ENCODE results near the gene OPCML. TPM values are rescaled to one million over a fixed set of nuclear protein-coding genes. Genes with fewer than 3 reads are reported as not detected.

The OPCML gene
- polyA plus RNA-seq, 3 donors, result not detected

- Histone ChIP-seq H3K27ac (ENCODE audit: low read depth in 1 of 2, low read length in 2 of 2) (no peak overlapping the region), H3K27me3 (ENCODE audit: control insufficient read depth in 2 of 2, insufficient read depth in 2 of 2, low read length in 2 of 2) (no peaks in the 10 kb centered on the region), H3K9me3 (replicated peaks in 1 of 2; ENCODE audit: control insufficient read depth in 1 of 2, insufficient read depth in 1 of 2, low read length in 2 of 2) (no peaks in the 10 kb centered on the region), H3K4me3 (replicated peaks in 1 of 3; ENCODE audit: low read depth in 2 of 3, low read length in 3 of 3) (no peak overlapping the region), H3K79me2 (ENCODE audit: insufficient read depth, low read length) (no peaks in the 10 kb centered on the region), H4K20me1 (ENCODE audit: insufficient read depth, low read length) (no peaks in the 10 kb centered on the region), H3K4me2 (replicated peaks; ENCODE audit: extremely low read depth, low read length, poor library complexity, severe bottlenecking) (no peak overlapping the region), H3K9ac (ENCODE audit: insufficient read depth, low read length, poor library complexity, severe bottlenecking) (no peak overlapping the region), H3K36me3 (replicated peaks in 1 of 2; ENCODE audit: control insufficient read depth in 1 of 2, insufficient read depth in 2 of 2, low read length in 2 of 2) (no peaks in the 10 kb centered on the region), H3K4me1 (ENCODE audit: control insufficient read depth in 1 of 2, insufficient read depth in 2 of 2, low read length in 2 of 2) (no peaks in the 10 kb centered on the region), H2AFZ (ENCODE audit: insufficient read depth, low read depth, low read length, poor library complexity, severe bottlenecking) (no peak overlapping the region)
- no peak overlapping the region for H3K4me3 Mint-ChIP-seq
- H3K4me1 Mint-ChIP-seq, result no peaks in the 10 kb centered on the region
- H3K27me3 Mint-ChIP-seq (ENCODE audit: low read depth in 3 of 3), result peaks cover 0 to 5% (median 2%) of the 10 kb centered on the region in 3 donors
- no peaks in the 10 kb centered on the region for H3K36me3 Mint-ChIP-seq
- H3K27ac Mint-ChIP-seq, result no peak overlapping the region
- intact Hi-C loops (cut with micrococcal nuclease), result no loop called here
- WGBS (ENCODE audit: insufficient coverage), result 85% methylated on average over 3 of the region's 9 CpGs
- no peak for DNase-seq
- no peak for TF ChIP-seq CTCF (IDR thresholded peaks at IDR 0.05)
- peaks cover 0 to 10% (median 2%) of the 10 kb centered on the region in 7 donors for H3K9me3 Mint-ChIP-seq
Measured at GRCh38 chr11:133284156-133284555, 248.1 kb downstream of the OPCML start.

- Histone ChIP-seq H3K4me3 (replicated peaks in 1 of 3; ENCODE audit: low read depth in 2 of 3, low read length in 3 of 3) (no peak overlapping the region), H4K20me1 (ENCODE audit: insufficient read depth, low read length) (no peaks in the 10 kb centered on the region), H3K79me2 (ENCODE audit: insufficient read depth, low read length) (no peaks in the 10 kb centered on the region), H3K36me3 (replicated peaks in 1 of 2; ENCODE audit: control insufficient read depth in 1 of 2, insufficient read depth in 2 of 2, low read length in 2 of 2) (no peaks in the 10 kb centered on the region), H3K27ac (ENCODE audit: low read depth in 1 of 2, low read length in 2 of 2) (no peak overlapping the region), H3K9ac (ENCODE audit: insufficient read depth, low read length, poor library complexity, severe bottlenecking) (no peak overlapping the region), H3K4me2 (replicated peaks; ENCODE audit: extremely low read depth, low read length, poor library complexity, severe bottlenecking) (no peak overlapping the region), H3K9me3 (replicated peaks in 1 of 2; ENCODE audit: control insufficient read depth in 1 of 2, insufficient read depth in 1 of 2, low read length in 2 of 2) (no peaks in the 10 kb centered on the region), H3K27me3 (ENCODE audit: control insufficient read depth in 2 of 2, insufficient read depth in 2 of 2, low read length in 2 of 2) (no peaks in the 10 kb centered on the region), H2AFZ (ENCODE audit: insufficient read depth, low read depth, low read length, poor library complexity, severe bottlenecking) (no peak overlapping the region), H3K4me1 (ENCODE audit: control insufficient read depth in 1 of 2, insufficient read depth in 2 of 2, low read length in 2 of 2) (no peaks in the 10 kb centered on the region)
- 98% methylated on average over 5 of the region's 5 CpGs for WGBS (ENCODE audit: insufficient coverage)
- H3K27me3 Mint-ChIP-seq (ENCODE audit: low read depth in 3 of 3), result peaks cover 0 to 5% (median 2%) of the 10 kb centered on the region in 3 donors
- H3K4me1 Mint-ChIP-seq, result no peaks in the 10 kb centered on the region
- H3K36me3 Mint-ChIP-seq, result no peaks in the 10 kb centered on the region
- no peak for DNase-seq
- peaks cover 0 to 4% (median 2%) of the 10 kb centered on the region in 7 donors for H3K9me3 Mint-ChIP-seq
- no peak overlapping the region for H3K27ac Mint-ChIP-seq
- intact Hi-C loops (cut with micrococcal nuclease), result no loop called here
- H3K4me3 Mint-ChIP-seq, result no peak overlapping the region
- TF ChIP-seq CTCF (IDR thresholded peaks at IDR 0.05), result no peak
Measured at GRCh38 chr11:133277886-133278285, 254.4 kb downstream of the OPCML start.
